Measurements from ENCODE around the gene MYO15A. TPM values are rescaled to one million over a fixed set of nuclear protein-coding genes. Genes with fewer than 3 reads are reported as not detected.

The MYO15A gene
- polyA plus RNA-seq, 3 donors, result 0.31 to 4.4 (median 0.56) TPM

GRCh38 chr17:18109935-18110485 is 1.5 kb downstream of the MYO15A start:
- intact Hi-C loops (cut with micrococcal nuclease), result no loop called here
- peaks cover 15 to 22% of the 10 kb centered on the region in 2 donors for H3K36me3 Mint-ChIP-seq
- H3K27ac ChIP-seq (ENCODE audit: low read depth in 1 of 2, low read length in 2 of 2), result no peak overlapping the region
- no peak overlapping the region for H2AFZ ChIP-seq (ENCODE audit: insufficient read depth, low read depth, low read length, poor library complexity, severe bottlenecking)
- no peaks in the 10 kb centered on the region for H3K9me3 ChIP-seq (replicated peaks in 1 of 2; ENCODE audit: control insufficient read depth in 1 of 2, insufficient read depth in 1 of 2, low read length in 2 of 2)
- H3K9me3 Mint-ChIP-seq, result no peaks in the 10 kb centered on the region
- no peak for DNase-seq
- no peak overlapping the region for H3K4me2 ChIP-seq (replicated peaks; ENCODE audit: extremely low read depth, low read length, poor library complexity, severe bottlenecking)
- no peak overlapping the region for H3K27ac Mint-ChIP-seq
- 94% methylated on average over 7 of the region's 10 CpGs for WGBS (ENCODE audit: insufficient coverage)
- H3K27me3 ChIP-seq (ENCODE audit: control insufficient read depth in 2 of 2, insufficient read depth in 2 of 2, low read length in 2 of 2), result no peaks in the 10 kb centered on the region
- H3K4me3 ChIP-seq (replicated peaks in 1 of 3; ENCODE audit: low read depth in 2 of 3, low read length in 3 of 3), result no peak overlapping the region
- no peaks in the 10 kb centered on the region for H3K79me2 ChIP-seq (ENCODE audit: insufficient read depth, low read length)
- no peak overlapping the region for H3K4me3 Mint-ChIP-seq
- H3K9ac ChIP-seq (ENCODE audit: insufficient read depth, low read length, poor library complexity, severe bottlenecking), result no peak overlapping the region
- peaks cover 2 to 4% (median 2%) of the 10 kb centered on the region in 3 donors for H3K27me3 Mint-ChIP-seq (ENCODE audit: low read depth in 3 of 3)
- H3K4me1 ChIP-seq (ENCODE audit: control insufficient read depth in 1 of 2, insufficient read depth in 2 of 2, low read length in 2 of 2), result no peaks in the 10 kb centered on the region
- TF ChIP-seq, protein P1, sequence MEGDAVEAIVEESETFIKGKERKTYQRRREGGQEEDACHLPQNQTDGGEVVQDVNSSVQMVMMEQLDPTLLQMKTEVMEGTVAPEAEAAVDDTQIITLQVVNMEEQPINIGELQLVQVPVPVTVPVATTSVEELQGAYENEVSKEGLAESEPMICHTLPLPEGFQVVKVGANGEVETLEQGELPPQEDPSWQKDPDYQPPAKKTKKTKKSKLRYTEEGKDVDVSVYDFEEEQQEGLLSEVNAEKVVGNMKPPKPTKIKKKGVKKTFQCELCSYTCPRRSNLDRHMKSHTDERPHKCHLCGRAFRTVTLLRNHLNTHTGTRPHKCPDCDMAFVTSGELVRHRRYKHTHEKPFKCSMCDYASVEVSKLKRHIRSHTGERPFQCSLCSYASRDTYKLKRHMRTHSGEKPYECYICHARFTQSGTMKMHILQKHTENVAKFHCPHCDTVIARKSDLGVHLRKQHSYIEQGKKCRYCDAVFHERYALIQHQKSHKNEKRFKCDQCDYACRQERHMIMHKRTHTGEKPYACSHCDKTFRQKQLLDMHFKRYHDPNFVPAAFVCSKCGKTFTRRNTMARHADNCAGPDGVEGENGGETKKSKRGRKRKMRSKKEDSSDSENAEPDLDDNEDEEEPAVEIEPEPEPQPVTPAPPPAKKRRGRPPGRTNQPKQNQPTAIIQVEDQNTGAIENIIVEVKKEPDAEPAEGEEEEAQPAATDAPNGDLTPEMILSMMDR (IDR thresholded peaks at IDR 0.05), result no peak
- peaks cover 25 to 27% of the 10 kb centered on the region in 2 donors for H3K36me3 ChIP-seq (replicated peaks in 1 of 2; ENCODE audit: control insufficient read depth in 1 of 2, insufficient read depth in 2 of 2, low read length in 2 of 2)
- peaks cover 2% of the 10 kb centered on the region for H3K4me1 Mint-ChIP-seq
- no peaks in the 10 kb centered on the region for H4K20me1 ChIP-seq (ENCODE audit: insufficient read depth, low read length)

GRCh38 chr17:18110636-18111145 is 2.1 kb downstream of the MYO15A start:
- no peaks in the 10 kb centered on the region for H3K4me1 ChIP-seq (ENCODE audit: control insufficient read depth in 1 of 2, insufficient read depth in 2 of 2, low read length in 2 of 2)
- no peak overlapping the region for H3K27ac ChIP-seq (ENCODE audit: low read depth in 1 of 2, low read length in 2 of 2)
- peaks cover 15 to 17% of the 10 kb centered on the region in 2 donors for H3K36me3 Mint-ChIP-seq
- no peak overlapping the region for H3K4me3 Mint-ChIP-seq
- no peak overlapping the region for H3K4me3 ChIP-seq (replicated peaks in 1 of 3; ENCODE audit: low read depth in 2 of 3, low read length in 3 of 3)
- no peak overlapping the region for H3K4me2 ChIP-seq (replicated peaks; ENCODE audit: extremely low read depth, low read length, poor library complexity, severe bottlenecking)
- peaks cover 2% of the 10 kb centered on the region for H3K4me1 Mint-ChIP-seq
- no peak overlapping the region for H3K9ac ChIP-seq (ENCODE audit: insufficient read depth, low read length, poor library complexity, severe bottlenecking)
- intact Hi-C loops (cut with micrococcal nuclease), result no loop called here
- TF ChIP-seq, protein P1 (IDR thresholded peaks at IDR 0.05), result no peak
- no peak for DNase-seq
- H3K9me3 ChIP-seq (replicated peaks in 1 of 2; ENCODE audit: control insufficient read depth in 1 of 2, insufficient read depth in 1 of 2, low read length in 2 of 2), result no peaks in the 10 kb centered on the region
- peak overlapping the region in 1 of 7 donors; percentile 43 for H3K27ac Mint-ChIP-seq
- peaks cover 2 to 4% (median 2%) of the 10 kb centered on the region in 3 donors for H3K27me3 Mint-ChIP-seq (ENCODE audit: low read depth in 3 of 3)
- no peaks in the 10 kb centered on the region for H3K9me3 Mint-ChIP-seq
- peaks cover 19 to 20% of the 10 kb centered on the region in 2 donors for H3K36me3 ChIP-seq (replicated peaks in 1 of 2; ENCODE audit: control insufficient read depth in 1 of 2, insufficient read depth in 2 of 2, low read length in 2 of 2)
- 50% methylated on average over 2 of the region's 4 CpGs for WGBS (ENCODE audit: insufficient coverage)
- no peaks in the 10 kb centered on the region for H3K27me3 ChIP-seq (ENCODE audit: control insufficient read depth in 2 of 2, insufficient read depth in 2 of 2, low read length in 2 of 2)
- no peaks in the 10 kb centered on the region for H3K79me2 ChIP-seq (ENCODE audit: insufficient read depth, low read length)
- H4K20me1 ChIP-seq (ENCODE audit: insufficient read depth, low read length), result no peaks in the 10 kb centered on the region
- H2AFZ ChIP-seq (ENCODE audit: insufficient read depth, low read depth, low read length, poor library complexity, severe bottlenecking), result no peak overlapping the region

Measured in CD14-positive monocyte (primary cell).